CD14-positive monocyte (primary cell): ENCODE measurements around the gene MAGEA11. TPM values are rescaled to one million over a fixed set of nuclear protein-coding genes. Genes with fewer than 3 reads are reported as not detected.
"Not testable (repeated sequence)": the region's sequence is repeated elsewhere in the genome, so short reads cannot be mapped to it uniquely, and the experiment has no call there.

Source experiments
- DNase-seq, 3 donors: peaks; one replicate each; pipeline ENCODE4 v3.0.0-alpha.2; 2011 to 2022
- H2AFZ ChIP-seq: 2 replicates; pipeline ENCODE4 v1.6.0; 2012; ENCODE audit warnings: mild to moderate bottlenecking, low read depth, low read length, inconsistent platforms; ENCODE audit not compliant: insufficient read depth, poor library complexity, severe bottlenecking
- H3K27ac ChIP-seq, 2 donors: 1 replicate in 1 of 2; 2 replicates in 1 of 2; pipeline ENCODE4 v1.5.1; 2012 to 2013; ENCODE audit warnings: low read length in 2 of 2, control low read depth in 1 of 2, inconsistent platforms in 1 of 2, low read depth in 1 of 2, mild to moderate bottlenecking in 1 of 2
- H3K27me3 ChIP-seq, 2 donors: one replicate each; pipeline versions ENCODE4 v1.6.0 to v1.6.1; 2011 to 2013; ENCODE audit warnings: low read length in 2 of 2; ENCODE audit not compliant: control insufficient read depth in 2 of 2, insufficient read depth in 2 of 2
- H3K36me3 ChIP-seq, 2 donors: replicated peaks in 1 of 2; 1 replicate in 1 of 2; 2 replicates in 1 of 2; pipeline versions ENCODE4 v1.5.1 to v1.6.1; 2012 to 2013; ENCODE audit warnings: low read length in 2 of 2, control low read depth in 1 of 2, inconsistent platforms in 1 of 2, mild to moderate bottlenecking in 1 of 2; ENCODE audit not compliant: insufficient read depth in 2 of 2, control insufficient read depth in 1 of 2
- H3K4me1 ChIP-seq, 2 donors: 1 replicate in 1 of 2; 2 replicates in 1 of 2; pipeline versions ENCODE4 v1.5.1 to v1.6.1; 2012 to 2013; ENCODE audit warnings: low read length in 2 of 2, control low read depth in 1 of 2, inconsistent platforms in 1 of 2, mild to moderate bottlenecking in 1 of 2, moderate library complexity in 1 of 2; ENCODE audit not compliant: insufficient read depth in 2 of 2, control insufficient read depth in 1 of 2
- H3K4me2 ChIP-seq: replicated peaks from 2 replicates; pipeline ENCODE3; 2012; ENCODE audit warnings: low read length, moderate library complexity, mild to moderate bottlenecking; ENCODE audit not compliant: poor library complexity, severe bottlenecking; ENCODE audit errors: extremely low read depth
- H3K4me3 ChIP-seq, 3 experiments: fragments of 200-600 bp in 1 of 3; sonication (generic) in 1 of 3; replicated peaks in 1 of 3; 1 replicate in 2 of 3; 2 replicates in 1 of 3; pipeline ENCODE4 v1.5.1; 2011 to 2013; ENCODE audit warnings: low read length in 3 of 3, mild to moderate bottlenecking in 3 of 3, control low read depth in 2 of 3, low read depth in 2 of 3, inconsistent platforms in 1 of 3, moderate library complexity in 1 of 3
- H3K79me2 ChIP-seq: 2 replicates; pipeline ENCODE4 v1.6.0; 2012; ENCODE audit warnings: mild to moderate bottlenecking, control low read depth, inconsistent platforms, low read length, moderate library complexity; ENCODE audit not compliant: insufficient read depth
- H3K9ac ChIP-seq: 2 replicates; pipeline ENCODE4 v1.6.0; 2017; ENCODE audit warnings: low read length, mild to moderate bottlenecking; ENCODE audit not compliant: insufficient read depth, poor library complexity, severe bottlenecking
- H3K9me3 ChIP-seq, 2 donors: replicated peaks in 1 of 2; 1 replicate in 1 of 2; 2 replicates in 1 of 2; pipeline versions ENCODE4 v1.5.1 to v1.6.1; 2012 to 2013; ENCODE audit warnings: low read length in 2 of 2, control low read depth in 1 of 2; ENCODE audit not compliant: control insufficient read depth in 1 of 2, insufficient read depth in 1 of 2
- H4K20me1 ChIP-seq: 2 replicates; pipeline ENCODE4 v1.6.0; 2012; ENCODE audit warnings: mild to moderate bottlenecking, low read length, control low read depth, moderate library complexity; ENCODE audit not compliant: insufficient read depth
- H3K27ac Mint-ChIP-seq, 7 donors: one replicate each; pipeline ENCODE4 v1.8.0; 2020; ENCODE audit warnings: mild to moderate bottlenecking in 7 of 7, mixed read lengths in 7 of 7, moderate library complexity in 6 of 7, inconsistent platforms in 2 of 7
- H3K27me3 Mint-ChIP-seq, 3 donors: one replicate each; pipeline ENCODE4 v1.8.0; 2021 to 2022; ENCODE audit warnings: low read depth in 3 of 3, mild to moderate bottlenecking in 3 of 3, mixed read lengths in 3 of 3, moderate library complexity in 3 of 3, inconsistent platforms in 1 of 3
- H3K36me3 Mint-ChIP-seq, 2 donors: one replicate each; pipeline ENCODE4 v1.8.0; 2020; ENCODE audit warnings: mixed read lengths in 2 of 2, inconsistent platforms in 1 of 2, mild to moderate bottlenecking in 1 of 2
- H3K4me1 Mint-ChIP-seq: one replicate; pipeline ENCODE4 v1.8.0; 2020; ENCODE audit warnings: mild to moderate bottlenecking, mixed read lengths
- H3K4me3 Mint-ChIP-seq, 2 donors: one replicate each; pipeline ENCODE4 v1.8.0; 2020; ENCODE audit warnings: mild to moderate bottlenecking in 2 of 2, mixed read lengths in 2 of 2, moderate library complexity in 1 of 2
- H3K9me3 Mint-ChIP-seq, 7 donors: one replicate each; pipeline ENCODE4 v1.8.0; 2020 to 2022; ENCODE audit warnings: mixed read lengths in 7 of 7, mild to moderate bottlenecking in 6 of 7, moderate library complexity in 6 of 7, inconsistent platforms in 2 of 7
- WGBS: methylation state at CpG from one replicate; pipeline ENCODE4 v1.1.5; 2013; ENCODE audit warnings: missing lambda C conversion rate; ENCODE audit not compliant: insufficient coverage; 5-methylcytosine and 5-hydroxymethylcytosine counted together
- intact Hi-C, 2 donors: fragments of 100-400 bp; cut with micrococcal nuclease; formaldehyde crosslinking; loops; one replicate each; pipeline versions ENCODE4 v1.15.0 to v1.15.1; 2023
- polyA plus RNA-seq, 3 donors: library from polyadenylated mRNA; depleted of rRNA in 1 of 3; unstranded in 2 of 3; stranded (reverse) in 1 of 3; fragments of 300-500 nt in 2 of 3; fragments of >200 nt in 1 of 3; fragmentation: Illumina TruSeq in 2 of 3; gene quantifications; 1 replicate in 2 of 3; 2 replicates in 1 of 3; pipeline ENCODE4 v1.2.3, GENCODE V29; 2012 to 2021
- TF ChIP-seq, protein P1 (sequence below): fragments of 200-600 bp; IDR thresholded peaks from one replicate; pipeline ENCODE4 v1.8.0; 2022; ENCODE audit warnings: antibody characterized with exemption, mild to moderate bottlenecking

MAGEA11 gene
- polyA plus RNA-seq, 3 donors, result not detected

DNA sequence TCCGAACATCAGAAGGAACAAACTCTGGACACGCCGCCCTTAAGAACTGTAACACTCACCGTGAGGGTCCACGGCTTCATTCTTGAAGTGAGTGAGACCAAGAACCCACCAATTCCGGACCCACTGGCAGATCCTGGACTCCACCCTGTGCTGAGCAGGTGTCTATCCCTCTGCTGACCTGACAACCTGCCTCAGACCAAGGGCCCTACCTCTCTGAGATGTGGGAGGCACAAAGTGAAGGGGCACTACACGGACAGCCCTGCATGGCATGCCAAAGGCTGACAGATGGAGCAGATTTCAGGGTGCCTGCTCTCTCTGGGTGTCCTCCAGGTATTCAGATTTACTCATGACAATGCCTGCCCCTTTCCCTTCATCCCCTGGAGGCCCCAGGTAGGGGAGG lies 48.0 kb downstream of the MAGEA11 start:
- Histone ChIP-seq H2AFZ (no peak overlapping the region), H3K27ac (no peak overlapping the region), H3K4me1 (no peaks in the 10 kb centered on the region), H3K4me3 (no peak overlapping the region), H4K20me1 (no peaks in the 10 kb centered on the region), H3K9me3 (no peaks in the 10 kb centered on the region), H3K27me3 (no peaks in the 10 kb centered on the region), H3K4me2 (no peak overlapping the region), H3K36me3 (no peaks in the 10 kb centered on the region), H3K79me2 (no peaks in the 10 kb centered on the region), H3K9ac (no peak overlapping the region)
- TF ChIP-seq, protein P1, sequence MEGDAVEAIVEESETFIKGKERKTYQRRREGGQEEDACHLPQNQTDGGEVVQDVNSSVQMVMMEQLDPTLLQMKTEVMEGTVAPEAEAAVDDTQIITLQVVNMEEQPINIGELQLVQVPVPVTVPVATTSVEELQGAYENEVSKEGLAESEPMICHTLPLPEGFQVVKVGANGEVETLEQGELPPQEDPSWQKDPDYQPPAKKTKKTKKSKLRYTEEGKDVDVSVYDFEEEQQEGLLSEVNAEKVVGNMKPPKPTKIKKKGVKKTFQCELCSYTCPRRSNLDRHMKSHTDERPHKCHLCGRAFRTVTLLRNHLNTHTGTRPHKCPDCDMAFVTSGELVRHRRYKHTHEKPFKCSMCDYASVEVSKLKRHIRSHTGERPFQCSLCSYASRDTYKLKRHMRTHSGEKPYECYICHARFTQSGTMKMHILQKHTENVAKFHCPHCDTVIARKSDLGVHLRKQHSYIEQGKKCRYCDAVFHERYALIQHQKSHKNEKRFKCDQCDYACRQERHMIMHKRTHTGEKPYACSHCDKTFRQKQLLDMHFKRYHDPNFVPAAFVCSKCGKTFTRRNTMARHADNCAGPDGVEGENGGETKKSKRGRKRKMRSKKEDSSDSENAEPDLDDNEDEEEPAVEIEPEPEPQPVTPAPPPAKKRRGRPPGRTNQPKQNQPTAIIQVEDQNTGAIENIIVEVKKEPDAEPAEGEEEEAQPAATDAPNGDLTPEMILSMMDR, result no peak
- Mint-ChIP-seq H3K27ac (no peak overlapping the region), H3K9me3 (peaks cover 0 to 10% (median 2%) of the 10 kb centered on the region in 7 donors), H3K4me3 (no peak overlapping the region), H3K27me3 (peaks cover 0 to 5% (median 2%) of the 10 kb centered on the region in 3 donors), H3K4me1 (no peaks in the 10 kb centered on the region), H3K36me3 (no peaks in the 10 kb centered on the region)
- DNase-seq, result no peak
- no CpG with 5 or more reads among the region's 7 CpGs for WGBS
- intact Hi-C loops, result no loop called here

DNA sequence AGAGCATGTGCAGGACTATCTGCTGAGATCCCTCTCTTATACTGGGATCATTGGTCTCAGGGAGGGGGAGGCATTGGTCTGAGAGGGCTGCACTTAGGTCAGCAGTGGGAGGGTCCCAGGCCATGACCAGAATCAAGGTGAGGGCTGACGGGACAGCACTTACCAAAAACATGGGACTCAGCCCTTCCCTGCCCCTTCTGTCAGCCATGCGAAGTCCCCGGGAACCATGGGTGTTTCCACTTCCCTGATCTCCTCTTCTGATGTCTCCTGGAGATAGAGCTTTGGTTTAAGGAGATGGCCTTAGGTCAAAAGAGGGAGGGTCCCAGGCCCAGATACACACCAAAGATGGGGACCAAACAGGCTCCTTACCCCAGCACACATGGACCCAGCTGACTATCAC lies 49.1 kb downstream of the MAGEA11 start:
- no peak overlapping the region for H3K27ac ChIP-seq
- H3K4me3 ChIP-seq, result no peak overlapping the region
- intact Hi-C loops, result no loop called here
- no peak overlapping the region for H2AFZ ChIP-seq
- no peaks in the 10 kb centered on the region for H3K36me3 ChIP-seq
- H3K27me3 Mint-ChIP-seq, result peaks cover 0 to 7% (median 0%) of the 10 kb centered on the region in 3 donors
- no peaks in the 10 kb centered on the region for H3K4me1 Mint-ChIP-seq
- H3K27ac Mint-ChIP-seq, result no peak overlapping the region
- H3K27me3 ChIP-seq, result no peaks in the 10 kb centered on the region
- WGBS, result no CpG with 5 or more reads among the region's 3 CpGs
- H3K9ac ChIP-seq, result no peak overlapping the region
- H3K36me3 Mint-ChIP-seq, result no peaks in the 10 kb centered on the region
- DNase-seq, result no peak
- H3K4me1 ChIP-seq, result no peaks in the 10 kb centered on the region
- H3K9me3 ChIP-seq, result no peaks in the 10 kb centered on the region
- TF ChIP-seq, protein P1, result no peak
- H3K4me3 Mint-ChIP-seq, result no peak overlapping the region
- H4K20me1 ChIP-seq, result no peaks in the 10 kb centered on the region
- H3K9me3 Mint-ChIP-seq, result peaks cover 0 to 10% (median 2%) of the 10 kb centered on the region in 7 donors
- no peaks in the 10 kb centered on the region for H3K79me2 ChIP-seq
- H3K4me2 ChIP-seq, result no peak overlapping the region

DNA sequence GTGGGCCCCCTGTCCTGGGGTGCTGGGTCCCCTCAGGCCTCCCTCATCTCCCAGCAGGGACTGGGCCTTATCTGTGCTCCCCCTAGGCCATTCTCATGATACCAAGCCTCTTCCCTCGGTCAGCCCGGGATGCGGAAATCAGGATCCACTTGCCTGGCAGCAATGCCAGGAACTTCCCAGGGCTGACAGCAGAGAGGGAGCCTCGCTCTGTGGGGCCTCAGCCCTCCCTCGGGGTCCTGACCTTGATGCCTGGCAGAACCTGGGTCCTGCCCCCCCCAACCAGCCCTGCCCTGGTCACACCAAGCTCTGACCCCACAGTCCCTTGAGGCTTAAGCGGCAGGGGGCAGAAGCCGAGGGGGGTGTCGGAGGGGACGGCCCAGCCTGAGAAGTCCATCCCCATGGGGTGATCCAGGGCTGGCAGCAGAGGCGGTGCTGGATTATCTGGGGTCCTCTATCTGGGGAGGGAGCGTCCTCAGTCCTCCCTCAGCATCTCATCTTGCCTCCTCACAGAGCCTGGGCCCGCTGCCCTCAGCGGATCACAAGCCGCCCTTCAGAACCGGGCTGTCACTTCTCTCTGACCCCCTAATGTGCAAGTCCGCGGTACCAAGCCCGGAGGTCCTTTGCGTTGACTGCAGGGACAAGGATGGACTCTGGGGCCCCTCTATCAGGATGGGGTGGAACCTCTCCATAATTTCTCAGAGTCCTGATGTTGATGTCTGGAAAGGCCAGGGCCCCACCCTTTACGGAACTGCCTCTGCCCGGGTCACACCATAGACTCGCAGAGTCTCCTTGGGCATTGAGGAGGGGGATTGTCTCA lies 50.2 kb downstream of the MAGEA11 start:
- H3K9me3 ChIP-seq, H3K4me2 ChIP-seq, H3K27ac ChIP-seq, H2AFZ ChIP-seq, H3K9me3 Mint-ChIP-seq, H3K27ac Mint-ChIP-seq, H3K9ac ChIP-seq, H3K27me3 ChIP-seq, DNase-seq, H3K4me3 Mint-ChIP-seq, H3K4me1 ChIP-seq, H3K36me3 Mint-ChIP-seq, H3K27me3 Mint-ChIP-seq, H3K4me3 ChIP-seq, H3K4me1 Mint-ChIP-seq, intact Hi-C loops, H3K79me2 ChIP-seq, H3K36me3 ChIP-seq, H4K20me1 ChIP-seq: not testable (repeated sequence)
- WGBS, result 100% methylated on average over 3 of the region's 22 CpGs
